ENCODE data around the gene RNF19B. TPM values are rescaled to one million over a fixed set of nuclear protein-coding genes. Genes with fewer than 3 reads are reported as not detected.

Gene RNF19B
- total RNA-seq, 5 donors from 2014 or later (not counting 1 experiment from before 2014, with no cell fraction given): 28.7 to 44.8 (median 30.3) TPM

GRCh38 chr1:32931760-32932159 lies 32.8 kb downstream of the RNF19B start:
- Histone ChIP-seq H3K27me3 (replicated peaks in 1 of 2; ENCODE audit: control insufficient read depth in 2 of 2, extremely low read depth in 1 of 2, insufficient read depth in 2 of 2, low read length in 1 of 2) (peaks cover 2 to 5% of the 10 kb centered on the region in 2 experiments), H3K36me3 (ENCODE audit: control insufficient read depth in 2 of 2, extremely low read depth in 1 of 2, insufficient read depth in 1 of 2, low read length in 1 of 2) (peaks cover 3 to 10% of the 10 kb centered on the region in 2 donors), H3K4me1 (ENCODE audit: control insufficient read depth in 1 of 2, extremely low read depth in 1 of 2, insufficient read depth in 2 of 2, low read length in 2 of 2) (no peaks in the 10 kb centered on the region), H3K9me3 (no peaks in the 10 kb centered on the region), H3K27ac (ENCODE audit: low read length) (no peak overlapping the region), H3K4me3 (ENCODE audit: control insufficient read depth in 1 of 2, extremely low read depth in 1 of 2, low read length in 1 of 2) (no peak overlapping the region)
- ATAC-seq (replicated peaks in 1 of 4) (no peak), DNase-seq (no peak)
- WGBS (ENCODE audit: insufficient coverage): 67% methylated on average over 1 of the region's 1 CpG
- POLR2A ChIA-PET: interaction anchor here (0.5 to 0.6 kb wide), 3 partner anchors 156 to 893 kb away, joined by 3 to 11 read pairs (median 4); no protein-coding TSS in a partner anchor
- Mint-ChIP-seq H3K4me1 (no peaks in the 10 kb centered on the region), H3K36me3 (peaks cover 9% of the 10 kb centered on the region), H3K9me3 (no peaks in the 10 kb centered on the region), H3K27ac (no peak overlapping the region), H3K27me3 (peaks cover 0 to 7% of the 10 kb centered on the region in 2 donors), H3K4me3 (no peak overlapping the region)
- CTCF ChIA-PET: interaction anchor here (0.9 to 3.2 kb wide), 7 partner anchors 11 to 155 kb away, joined by 3 to 11 read pairs (median 3); no protein-coding TSS in a partner anchor

DNA sequence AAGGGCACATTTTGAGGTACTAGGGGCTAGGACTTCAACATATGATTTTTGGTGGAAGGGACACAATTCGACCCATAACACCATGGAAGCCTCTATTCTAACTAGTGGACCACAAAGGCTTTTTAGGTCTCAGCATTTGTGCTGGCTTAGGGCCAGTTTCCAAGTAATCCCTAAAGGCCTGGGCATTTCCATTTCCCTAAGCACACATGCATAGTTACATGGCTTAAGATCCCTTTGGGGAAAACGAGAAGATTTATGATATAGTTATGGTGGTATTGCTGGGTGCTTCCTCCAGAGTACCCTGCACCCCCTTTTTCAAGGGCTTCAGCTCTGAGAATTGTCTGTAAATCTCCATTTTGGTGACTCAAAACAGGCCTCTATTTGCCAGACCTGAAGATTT lies 35.2 kb downstream of the RNF19B start:
- H3K4me1 ChIP-seq (ENCODE audit: control insufficient read depth in 1 of 2, extremely low read depth in 1 of 2, insufficient read depth in 2 of 2, low read length in 2 of 2): peaks cover 0 to 17% of the 10 kb centered on the region in 2 experiments
- H3K27ac ChIP-seq (ENCODE audit: low read length): no peak overlapping the region
- 60% methylated on average over 1 of the region's 2 CpGs for WGBS (ENCODE audit: insufficient coverage)
- no peak for DNase-seq
- Mint-ChIP-seq H3K4me1 (peaks cover 13 to 16% (median 14%) of the 10 kb centered on the region in 3 donors), H3K36me3 (no peaks in the 10 kb centered on the region), H3K4me3 (no peak overlapping the region), H3K27me3 (peaks cover 18 to 27% of the 10 kb centered on the region in 2 donors), H3K27ac (no peak overlapping the region), H3K9me3 (no peaks in the 10 kb centered on the region)
- ChIA-PET CTCF (no interaction called here), POLR2A (no interaction called here)
- no peak for ATAC-seq (replicated peaks in 1 of 4)
- no peak overlapping the region for H3K4me3 ChIP-seq (ENCODE audit: control insufficient read depth in 1 of 2, extremely low read depth in 1 of 2, low read length in 1 of 2)
- peaks cover 11 to 24% of the 10 kb centered on the region in 2 experiments for H3K27me3 ChIP-seq (replicated peaks in 1 of 2; ENCODE audit: control insufficient read depth in 2 of 2, extremely low read depth in 1 of 2, insufficient read depth in 2 of 2, low read length in 1 of 2)
- H3K9me3 ChIP-seq: no peaks in the 10 kb centered on the region
- no peaks in the 10 kb centered on the region for H3K36me3 ChIP-seq (ENCODE audit: control insufficient read depth in 2 of 2, extremely low read depth in 1 of 2, insufficient read depth in 1 of 2, low read length in 1 of 2)

DNA sequence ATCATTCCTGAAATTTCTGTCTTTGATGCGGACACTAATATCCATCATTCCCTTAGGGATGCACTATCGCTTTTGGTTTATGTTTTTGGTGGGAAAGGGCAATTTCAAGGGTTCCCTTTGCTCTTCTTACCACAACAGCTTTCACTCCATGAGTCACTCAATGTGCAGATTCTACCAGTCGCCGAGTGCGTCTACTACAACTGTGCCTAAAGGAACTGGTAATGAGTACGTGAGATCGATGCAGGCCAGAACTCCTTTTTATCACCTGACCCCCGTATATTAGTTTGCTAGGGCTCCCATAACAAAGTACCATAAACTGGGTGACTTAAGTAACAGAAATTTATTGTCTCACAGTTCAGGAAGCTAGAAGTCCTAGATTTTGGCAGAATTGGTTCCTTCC lies 35.9 kb downstream of the RNF19B start:
- Histone ChIP-seq H3K9me3 (no peaks in the 10 kb centered on the region), H3K4me1 (ENCODE audit: control insufficient read depth in 1 of 2, extremely low read depth in 1 of 2, insufficient read depth in 2 of 2, low read length in 2 of 2) (peaks cover 0 to 17% of the 10 kb centered on the region in 2 experiments), H3K36me3 (ENCODE audit: control insufficient read depth in 2 of 2, extremely low read depth in 1 of 2, insufficient read depth in 1 of 2, low read length in 1 of 2) (no peaks in the 10 kb centered on the region), H3K4me3 (ENCODE audit: control insufficient read depth in 1 of 2, extremely low read depth in 1 of 2, low read length in 1 of 2) (no peak overlapping the region), H3K27me3 (replicated peaks in 1 of 2; ENCODE audit: control insufficient read depth in 2 of 2, extremely low read depth in 1 of 2, insufficient read depth in 2 of 2, low read length in 1 of 2) (peaks cover 12 to 29% of the 10 kb centered on the region in 2 experiments), H3K27ac (ENCODE audit: low read length) (no peak overlapping the region)
- Mint-ChIP-seq H3K27me3 (peaks cover 25 to 34% of the 10 kb centered on the region in 2 donors), H3K9me3 (no peaks in the 10 kb centered on the region), H3K4me3 (no peak overlapping the region), H3K27ac (no peak overlapping the region), H3K4me1 (peaks cover 15 to 23% (median 19%) of the 10 kb centered on the region in 3 donors), H3K36me3 (no peaks in the 10 kb centered on the region)
- ChIA-PET POLR2A (no interaction called here), CTCF (no interaction called here)
- DNase-seq (no peak), ATAC-seq (replicated peaks in 1 of 4) (no peak)
- WGBS (ENCODE audit: insufficient coverage): no CpG with 5 or more reads among the region's 8 CpGs

DNA sequence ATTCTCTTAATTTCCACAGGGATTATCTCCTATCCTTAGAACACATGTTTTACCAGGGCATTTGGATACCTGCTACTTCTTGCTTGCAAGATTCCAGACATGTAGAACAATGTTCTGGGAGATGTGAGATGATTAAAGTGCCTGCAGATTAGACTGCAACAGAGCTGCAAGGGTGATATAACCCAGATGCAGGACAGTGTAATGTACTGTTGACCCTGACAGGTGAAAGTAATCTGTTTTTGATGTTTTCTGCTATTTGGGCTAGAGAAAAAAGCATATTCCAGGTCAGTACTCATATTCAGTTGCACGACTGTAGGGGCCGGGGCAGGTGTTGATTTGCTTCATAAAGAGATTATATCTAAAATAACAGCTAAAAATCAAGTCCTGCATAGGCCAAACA lies 36.3 kb downstream of the RNF19B start:
- Histone ChIP-seq H3K4me3 (ENCODE audit: control insufficient read depth in 1 of 2, extremely low read depth in 1 of 2, low read length in 1 of 2) (no peak overlapping the region), H3K9me3 (no peaks in the 10 kb centered on the region), H3K4me1 (ENCODE audit: control insufficient read depth in 1 of 2, extremely low read depth in 1 of 2, insufficient read depth in 2 of 2, low read length in 2 of 2) (peaks cover 0 to 17% of the 10 kb centered on the region in 2 experiments), H3K27me3 (replicated peaks in 1 of 2; ENCODE audit: control insufficient read depth in 2 of 2, extremely low read depth in 1 of 2, insufficient read depth in 2 of 2, low read length in 1 of 2) (peaks cover 12 to 34% of the 10 kb centered on the region in 2 experiments), H3K36me3 (ENCODE audit: control insufficient read depth in 2 of 2, extremely low read depth in 1 of 2, insufficient read depth in 1 of 2, low read length in 1 of 2) (no peaks in the 10 kb centered on the region), H3K27ac (ENCODE audit: low read length) (no peak overlapping the region)
- no peaks in the 10 kb centered on the region for H3K9me3 Mint-ChIP-seq
- H3K27me3 Mint-ChIP-seq: peaks cover 29 to 38% of the 10 kb centered on the region in 2 donors
- DNase-seq: no peak
- ChIA-PET POLR2A (interaction anchor here in 1 of 2 donors (0.5 kb wide), 1 partner anchor 24 kb away, joined by 3 read pairs; no protein-coding TSS in a partner anchor), CTCF (no interaction called here)
- no peak overlapping the region for H3K27ac Mint-ChIP-seq
- no peak for ATAC-seq (replicated peaks in 1 of 4)
- no peak overlapping the region for H3K4me3 Mint-ChIP-seq
- WGBS (ENCODE audit: insufficient coverage): no CpG with 5 or more reads among the region's 2 CpGs
- H3K4me1 Mint-ChIP-seq: peaks cover 15 to 25% (median 22%) of the 10 kb centered on the region in 3 donors
- no peaks in the 10 kb centered on the region for H3K36me3 Mint-ChIP-seq

GRCh38 chr1:32927441-32927840 lies 37.2 kb downstream of the RNF19B start:
- Mint-ChIP-seq H3K27ac (no peak overlapping the region), H3K36me3 (no peaks in the 10 kb centered on the region), H3K9me3 (no peaks in the 10 kb centered on the region), H3K27me3 (peaks cover 37 to 47% of the 10 kb centered on the region in 2 donors), H3K4me1 (peaks cover 15 to 25% (median 22%) of the 10 kb centered on the region in 3 donors), H3K4me3 (no peak overlapping the region)
- Histone ChIP-seq H3K36me3 (ENCODE audit: control insufficient read depth in 2 of 2, extremely low read depth in 1 of 2, insufficient read depth in 1 of 2, low read length in 1 of 2) (no peaks in the 10 kb centered on the region), H3K4me1 (ENCODE audit: control insufficient read depth in 1 of 2, extremely low read depth in 1 of 2, insufficient read depth in 2 of 2, low read length in 2 of 2) (peaks cover 0 to 17% of the 10 kb centered on the region in 2 experiments), H3K9me3 (no peaks in the 10 kb centered on the region), H3K27ac (ENCODE audit: low read length) (no peak overlapping the region), H3K27me3 (replicated peaks in 1 of 2; ENCODE audit: control insufficient read depth in 2 of 2, extremely low read depth in 1 of 2, insufficient read depth in 2 of 2, low read length in 1 of 2) (peaks cover 12 to 41% of the 10 kb centered on the region in 2 experiments), H3K4me3 (ENCODE audit: control insufficient read depth in 1 of 2, extremely low read depth in 1 of 2, low read length in 1 of 2) (no peak overlapping the region)
- ChIA-PET CTCF (no interaction called here), POLR2A (no interaction called here)
- no CpG with 5 or more reads among the region's 2 CpGs for WGBS (ENCODE audit: insufficient coverage)
- no peak for ATAC-seq (replicated peaks in 1 of 4)
- no peak for DNase-seq

DNA sequence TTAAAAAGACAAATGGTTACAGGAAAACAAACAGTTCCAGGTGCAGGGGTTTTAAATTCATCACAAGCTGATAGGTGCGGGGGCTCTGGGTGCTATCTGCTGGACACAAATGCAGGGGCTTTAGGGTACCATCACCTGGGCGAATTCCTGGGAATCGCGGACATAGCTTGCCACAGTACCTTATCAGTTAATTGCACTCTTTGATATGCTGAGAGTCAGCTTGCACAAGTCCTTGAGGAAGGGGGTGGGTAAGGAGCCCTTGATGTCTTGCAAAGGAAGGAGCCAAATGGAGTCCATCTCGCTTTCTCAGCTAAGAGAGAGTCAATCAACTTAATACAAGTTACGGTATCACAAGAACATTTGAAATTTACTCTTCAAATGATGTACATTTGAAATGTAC lies 38.0 kb downstream of the RNF19B start:
- H3K36me3 Mint-ChIP-seq: no peaks in the 10 kb centered on the region
- Histone ChIP-seq H3K27ac (ENCODE audit: low read length) (no peak overlapping the region), H3K36me3 (ENCODE audit: control insufficient read depth in 2 of 2, extremely low read depth in 1 of 2, insufficient read depth in 1 of 2, low read length in 1 of 2) (no peaks in the 10 kb centered on the region), H3K4me3 (ENCODE audit: control insufficient read depth in 1 of 2, extremely low read depth in 1 of 2, low read length in 1 of 2) (no peak overlapping the region), H3K4me1 (ENCODE audit: control insufficient read depth in 1 of 2, extremely low read depth in 1 of 2, insufficient read depth in 2 of 2, low read length in 2 of 2) (peaks cover 0 to 17% of the 10 kb centered on the region in 2 experiments), H3K9me3 (no peaks in the 10 kb centered on the region), H3K27me3 (replicated peaks in 1 of 2; ENCODE audit: control insufficient read depth in 2 of 2, extremely low read depth in 1 of 2, insufficient read depth in 2 of 2, low read length in 1 of 2) (peaks cover 12 to 49% of the 10 kb centered on the region in 2 experiments)
- no peak overlapping the region for H3K27ac Mint-ChIP-seq
- WGBS (ENCODE audit: insufficient coverage): 100% methylated on average over 1 of the region's 6 CpGs
- POLR2A ChIA-PET: no interaction called here
- no peak overlapping the region for H3K4me3 Mint-ChIP-seq
- ATAC-seq (replicated peaks in 1 of 4): no peak
- CTCF ChIA-PET: interaction anchor here in 1 of 2 donors (0.6 kb wide), 1 partner anchor 25 kb away, joined by 4 read pairs; no protein-coding TSS in a partner anchor
- H3K4me1 Mint-ChIP-seq: peaks cover 15 to 25% (median 22%) of the 10 kb centered on the region in 3 donors
- H3K9me3 Mint-ChIP-seq: no peaks in the 10 kb centered on the region
- DNase-seq: no peak
- H3K27me3 Mint-ChIP-seq: peaks cover 46 to 55% of the 10 kb centered on the region in 2 donors

Data from T-cell (primary cell).